ENCODE measurements around the gene PLA2G4B.

The PLA2G4B gene

DNA sequence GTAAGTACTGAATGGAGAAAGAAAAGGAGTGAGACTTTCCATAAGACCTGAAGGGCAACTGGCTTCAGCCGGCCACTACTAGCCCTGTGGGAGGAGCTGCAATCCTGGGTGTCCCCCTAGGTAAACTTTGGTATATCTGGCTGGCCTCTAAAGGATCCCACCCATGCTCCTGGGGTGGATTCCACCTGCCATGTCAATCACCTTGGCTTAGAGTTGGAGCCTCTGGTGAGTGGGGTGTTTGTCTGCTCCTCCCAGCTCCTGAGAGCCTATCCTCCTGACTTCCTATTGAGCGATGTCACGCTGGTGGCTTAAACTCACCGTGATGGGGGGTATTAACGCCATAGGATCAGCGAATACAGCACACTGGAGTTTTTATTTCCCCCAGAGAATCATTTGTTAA, 52.6 kb downstream of the PLA2G4B start:
- no peak for DNase-seq

DNA sequence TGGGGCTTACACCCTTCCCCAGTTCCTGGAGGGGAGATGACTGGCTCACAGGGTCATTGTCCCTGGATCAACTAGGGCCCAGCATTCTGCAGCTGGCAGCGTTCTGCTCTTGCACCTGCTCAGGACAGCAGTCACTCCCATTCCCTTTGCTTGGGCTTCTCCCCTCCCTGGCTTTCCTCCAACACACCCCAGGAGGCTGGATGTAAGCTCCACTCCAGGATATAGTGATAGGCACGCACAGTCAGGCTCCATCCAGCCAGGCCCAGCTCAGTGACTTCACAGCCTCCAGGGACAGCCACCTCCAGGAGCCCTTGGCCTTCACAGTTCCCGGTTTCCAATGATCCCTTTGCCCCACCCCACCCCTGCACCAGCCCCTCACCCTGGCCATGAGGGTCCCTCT, 53.3 kb downstream of the PLA2G4B start:
- no peak for DNase-seq

DNA sequence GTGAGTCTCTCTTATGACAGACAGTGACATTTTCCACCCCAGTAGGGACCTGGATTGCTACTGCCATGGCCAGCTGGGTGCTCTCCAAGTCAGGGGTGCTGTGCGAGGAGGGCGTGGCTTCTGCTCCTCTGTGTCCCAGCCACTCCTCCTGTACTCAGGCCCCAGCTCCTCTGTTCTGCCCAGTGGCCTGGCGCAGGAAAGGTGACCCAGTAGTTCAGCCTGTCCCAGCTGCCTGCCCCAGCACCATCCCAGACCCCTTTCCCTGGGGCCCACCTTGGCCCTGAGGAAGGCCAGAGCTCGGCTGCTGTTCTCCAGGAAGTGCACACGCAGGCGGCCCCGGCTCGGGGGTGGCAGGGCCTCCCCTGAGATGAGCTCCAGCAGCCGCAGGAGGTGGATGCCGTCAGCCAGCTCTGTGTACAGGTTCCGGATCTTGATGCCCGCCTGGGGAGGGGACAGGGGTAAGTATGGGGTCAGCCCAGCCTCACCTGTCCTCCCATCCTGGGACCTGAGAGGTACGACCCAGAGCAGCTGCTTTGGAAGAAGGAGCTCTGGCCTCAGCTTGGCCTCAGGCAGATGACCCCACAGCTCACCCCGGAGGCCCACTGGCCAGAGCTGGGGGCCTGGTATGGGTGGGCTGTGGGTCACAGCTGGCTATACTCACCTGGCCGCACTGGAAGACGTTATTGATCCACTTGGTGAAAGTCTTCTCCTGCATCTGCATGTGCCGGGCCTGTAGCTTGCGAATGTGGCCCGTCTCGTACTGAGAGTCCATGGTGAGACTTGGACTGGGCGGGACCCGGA, 54.2 kb downstream of the PLA2G4B start:
- no peak for DNase-seq

DNA sequence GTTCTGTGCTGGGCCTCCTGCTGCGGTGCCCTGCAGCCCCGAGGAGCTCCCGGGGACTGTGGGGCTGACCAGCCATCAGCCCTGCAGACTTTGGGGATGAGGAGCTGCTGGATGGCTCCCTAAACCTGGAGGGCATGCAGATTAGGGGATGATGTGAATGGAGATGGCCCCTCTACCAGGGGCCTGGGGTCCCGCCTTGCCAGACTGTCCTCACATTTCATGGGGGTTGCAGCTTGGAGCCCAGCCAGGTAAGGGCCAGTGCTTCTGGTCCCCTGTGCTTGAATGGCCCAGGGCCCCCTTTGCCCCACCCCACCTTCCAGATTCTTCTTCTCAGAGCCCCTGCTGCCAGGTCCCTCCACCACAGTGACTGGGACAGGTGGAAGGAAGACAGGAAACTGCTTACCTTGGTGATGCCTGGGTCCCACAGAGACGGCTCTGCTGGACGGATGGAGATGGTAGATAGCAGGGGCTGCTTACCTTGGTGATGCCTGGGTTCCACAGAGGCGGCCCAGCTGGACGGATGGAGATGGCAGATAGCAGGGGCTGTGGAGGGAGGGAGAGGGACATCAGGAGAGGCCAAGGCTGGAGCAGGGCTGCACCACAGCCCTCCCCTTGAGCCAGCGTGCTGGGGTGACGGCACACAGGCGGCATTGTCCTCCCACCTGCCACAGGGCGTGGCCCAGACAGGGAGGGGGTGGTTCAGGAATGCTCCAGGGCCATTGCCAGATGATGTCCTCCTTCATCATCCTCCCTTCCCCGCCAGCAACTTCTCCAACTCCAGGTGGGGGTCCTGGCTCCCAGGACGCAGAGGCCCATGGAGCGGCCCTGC, 55.0 kb downstream of the PLA2G4B start, which contains the start of gene SPTBN5:
Gene SPTBN5, minus strand, starts transcription at position 632 of the 829 bp plus-strand sequence. Its CDS starts 556 bp downstream, at position 76.
- no peak for DNase-seq

DNA sequence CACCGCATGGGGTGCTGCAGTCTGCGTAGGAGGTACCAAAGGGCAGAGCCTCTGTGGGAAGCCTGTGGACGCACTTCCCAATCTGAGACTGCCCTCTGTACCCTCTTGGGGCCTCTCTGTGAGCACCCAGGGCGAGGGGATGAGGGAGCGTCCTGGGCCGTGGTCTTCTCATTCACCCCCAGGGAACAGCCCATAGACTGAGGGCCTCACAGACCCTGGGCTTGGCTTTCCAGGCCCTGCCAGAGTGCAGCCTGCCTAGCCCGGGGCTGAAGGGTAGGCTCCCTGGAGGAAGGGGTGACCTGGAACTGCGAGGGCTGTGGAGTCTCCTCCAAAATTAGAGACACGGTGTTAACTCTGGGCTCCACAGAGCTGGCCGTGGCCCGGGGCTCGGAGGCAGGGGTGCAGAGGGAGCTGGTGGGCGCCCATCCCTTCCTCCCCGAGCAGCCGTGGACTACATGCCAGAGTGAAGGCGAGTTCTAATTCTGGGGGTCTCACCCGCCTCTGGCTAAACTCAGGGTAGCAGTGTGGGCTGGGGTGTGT, 55.7 kb downstream of the PLA2G4B start:
- no peak for DNase-seq

DNA sequence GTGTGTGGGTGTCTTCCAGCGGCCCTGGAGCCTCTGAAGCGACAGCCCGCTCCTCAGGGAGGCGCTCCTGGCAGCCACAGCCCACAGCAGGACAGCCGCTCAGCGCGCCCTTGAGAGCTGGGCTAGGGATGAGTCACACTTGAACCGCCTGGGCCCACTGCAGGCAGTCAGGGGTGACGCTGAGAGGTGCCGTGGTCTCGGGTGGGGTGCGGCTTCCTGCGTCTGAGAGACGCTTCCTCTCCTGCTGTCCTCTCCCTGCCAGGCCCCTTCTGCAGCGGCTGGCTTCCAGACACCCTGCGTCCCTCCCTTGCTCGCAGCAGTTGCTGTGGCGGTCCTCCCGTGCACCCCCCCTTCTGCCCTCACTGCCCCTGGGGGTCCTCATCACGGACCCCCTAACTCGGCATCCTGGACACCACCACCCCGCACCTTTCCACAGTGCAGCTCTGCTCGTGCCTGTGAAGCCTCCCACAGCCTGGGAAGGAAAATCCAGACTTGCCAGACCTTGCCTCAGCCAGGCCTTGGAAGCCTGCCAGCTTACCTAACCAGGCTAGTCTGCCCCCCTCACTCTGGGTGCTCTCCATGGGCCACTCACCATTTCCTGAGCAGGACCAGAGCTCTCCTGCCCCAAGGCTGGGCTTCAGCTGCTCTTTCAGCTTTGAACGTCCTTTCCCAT, 56.3 kb downstream of the PLA2G4B start:
- peak; percentile 83 to 86 (median 85) for DNase-seq

DNA sequence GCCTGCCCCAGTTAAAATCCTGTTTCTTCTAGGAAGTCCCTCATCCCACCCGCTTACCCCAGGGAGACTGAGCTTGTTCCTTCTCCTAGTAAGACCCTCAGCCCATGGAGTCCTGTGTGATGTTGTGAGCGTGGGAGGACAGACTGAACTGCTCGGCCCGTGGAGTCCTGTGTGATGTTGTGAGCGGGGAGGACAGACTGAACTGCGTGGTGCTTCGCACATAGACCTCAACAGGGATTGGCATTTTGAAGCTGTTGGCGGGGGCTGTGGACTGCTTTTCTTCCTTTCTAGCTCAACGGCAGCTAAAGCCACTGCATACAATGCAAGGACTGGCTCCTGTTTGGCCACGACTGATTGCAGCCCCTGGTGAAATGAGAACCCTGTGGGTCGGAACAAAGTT, 56.8 kb downstream of the PLA2G4B start:
- DNase-seq = no peak

DNA sequence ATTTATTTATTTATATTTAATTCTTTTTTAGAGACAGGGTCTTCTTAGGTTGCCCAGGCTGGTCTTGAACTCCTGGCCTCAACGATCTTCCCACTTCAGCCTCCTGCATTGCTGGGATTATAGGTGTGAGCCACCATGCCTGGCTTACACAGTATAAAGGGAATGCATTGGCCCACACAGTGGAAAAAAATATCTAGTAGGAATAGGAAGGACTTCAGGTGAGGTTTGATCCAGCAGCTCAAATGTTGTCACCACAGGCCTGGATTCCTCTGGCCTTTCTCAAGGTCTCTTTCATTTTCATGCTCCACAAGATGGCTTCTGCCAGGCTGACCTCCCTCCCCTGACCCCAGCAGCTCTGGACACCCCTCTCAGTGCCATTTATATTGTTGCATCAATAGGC, 57.3 kb downstream of the PLA2G4B start:
- no peak for DNase-seq

DNA sequence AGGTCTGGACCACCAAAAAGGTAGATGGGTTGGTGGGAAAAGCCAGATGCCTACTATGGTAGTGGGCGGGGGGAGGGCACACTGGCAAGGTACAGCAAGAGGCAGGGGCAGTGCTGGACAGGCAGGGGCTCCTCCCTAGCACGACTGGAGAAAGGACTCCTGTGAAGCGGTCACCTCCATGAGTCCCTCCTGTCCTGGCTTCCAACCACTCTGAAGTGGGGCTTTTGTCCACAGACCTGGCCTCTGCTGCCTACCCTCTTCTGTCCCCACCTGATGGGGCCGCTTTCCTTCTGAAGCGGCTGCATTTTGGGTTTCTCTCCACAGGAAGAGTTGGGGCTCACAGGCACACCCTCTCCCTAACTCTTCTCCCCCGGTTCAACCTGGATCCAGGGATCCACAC, 57.9 kb downstream of the PLA2G4B start:
- DNase-seq = no peak

DNA sequence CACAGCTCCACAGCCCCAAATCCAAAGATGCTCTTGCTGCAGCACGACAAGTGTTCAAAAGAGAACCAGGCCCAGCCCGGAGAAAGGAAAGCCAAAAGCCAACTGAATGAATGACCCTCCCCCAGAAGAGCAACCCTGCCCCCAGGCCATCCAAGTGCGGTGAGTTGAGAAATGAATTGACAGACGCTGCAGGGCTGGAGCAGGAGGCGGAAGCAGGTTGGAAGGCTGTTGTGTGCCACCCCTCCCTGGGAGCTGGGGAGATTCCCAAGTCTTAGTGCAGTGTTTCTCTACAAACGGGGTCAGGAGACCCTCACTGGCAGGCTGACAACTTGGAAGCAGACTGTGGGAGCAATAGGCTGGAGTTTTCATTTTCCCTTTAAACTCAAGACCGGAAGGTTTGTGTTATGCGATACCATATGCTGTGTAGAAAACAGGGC, 58.7 kb downstream of the PLA2G4B start:
- no peak for DNase-seq

Measured in suppressor macrophage treated with lipopolysaccharide for 1 hour (primary cell).